Measurements from ENCODE around the gene DYRK4.

GRCh38 chr12:4648501-4649357 lies 86.7 kb downstream of the DYRK4 start, which contains the start of the genes AKAP3 and NDUFA9:
- TF ChIP-seq POLR2AphosphoS5 (IDR thresholded peaks at IDR 0.05; ENCODE audit: low read depth, low read length) (peak; percentile 92), POLR2A (IDR thresholded peaks at IDR 0.05; ENCODE audit: low read depth, low read length) (peak; percentile 94), TAF1 (IDR thresholded peaks at IDR 0.05; ENCODE audit: borderline replicate concordance, low read depth, low read length) (peak; percentile 93)
